NCI-H510A treated with DMSO at 0.1 percent for 48 hours (cell line): ENCODE data around the gene CLDN9.

Experiments
- DNase-seq: peaks from one replicate; lab custom pipeline; 2025; lab: John Stamatoyannopoulos, UW

The CLDN9 gene

GRCh38 chr16:3012828-3013420 is at the start of gene CLDN9:
Gene CLDN9 (plus strand): TSS chr16:3012923. CDS start chr16:3013363, 440 bp downstream.
- DNase-seq = peak; percentile 75

- no peak for DNase-seq
These were observed 49.5 kb upstream of the CLDN9 start for GRCh38 chr16:2963074-2963722.

GRCh38 chr16:2963723-2964474 is 48.8 kb upstream of the CLDN9 start, which contains the start of gene KREMEN2:
Gene KREMEN2 (plus strand): TSS chr16:2964275. CDS start chr16:2964521, 246 bp downstream.
- DNase-seq = peak; percentile 35

GRCh38 chr16:2964475-2965336 is 48.0 kb upstream of the CLDN9 start:
- DNase-seq = peak; percentile 34

GRCh38 chr16:2966043-2966807 is 46.5 kb upstream of the CLDN9 start:
- no peak for DNase-seq

GRCh38 chr16:2966808-2967191 is 45.9 kb upstream of the CLDN9 start:
- no peak for DNase-seq

GRCh38 chr16:2967211-2967631 is 45.5 kb upstream of the CLDN9 start:
- no peak for DNase-seq

- no peak for DNase-seq
These were observed 45.0 kb upstream of the CLDN9 start for GRCh38 chr16:2967721-2968161.

GRCh38 chr16:2968368-2968737 is 44.4 kb upstream of the CLDN9 start:
- DNase-seq = no peak

GRCh38 chr16:2968738-2969544 is 43.8 kb upstream of the CLDN9 start, which contains the start of gene PAQR4:
Gene PAQR4 (plus strand): TSS chr16:2969348. CDS start chr16:2969675, 327 bp downstream.
- DNase-seq = peak; percentile 83

GRCh38 chr16:2969545-2970521 is 42.9 kb upstream of the CLDN9 start:
- peak; percentile 43 for DNase-seq

- no peak for DNase-seq
These were observed 42.2 kb upstream of the CLDN9 start for GRCh38 chr16:2970563-2970962.

- DNase-seq = no peak
These were observed 41.4 kb upstream of the CLDN9 start for GRCh38 chr16:2971134-2971984.

- DNase-seq = no peak
These were observed 40.5 kb upstream of the CLDN9 start for GRCh38 chr16:2971985-2972784.

GRCh38 chr16:2973093-2973492 is 39.6 kb upstream of the CLDN9 start:
- DNase-seq = no peak

- no peak for DNase-seq
These were observed 39.0 kb upstream of the CLDN9 start for GRCh38 chr16:2973605-2974318.
